OCI-LY7 (cell line): ENCODE data around the gene COL4A1. TPM values are rescaled to one million over a fixed set of nuclear protein-coding genes. Genes with fewer than 3 reads are reported as not detected.

Source experiments
- BruUV-seq: library from RNA; stranded (reverse); fragments of 400-500 nt; replicated peaks from 2 replicates; lab custom pipeline; 2021; lab: Mats Ljungman, UMichigan
- CTCF ChIA-PET: fragments of 300-600 bp; sonication (Branson Sonifier 250); formaldehyde crosslinking; loops from one replicate; lab custom pipeline; 2022; ENCODE audit warnings: antibody characterized with exemption; ENCODE audit not compliant: unreplicated experiment; lab: Charles Lee
- POLR2A ChIA-PET: fragments of 300-600 bp; sonication (Branson Sonifier 250); formaldehyde crosslinking; loops from one replicate; lab custom pipeline; 2022; ENCODE audit warnings: antibody characterized with exemption; lab: Charles Lee
- DNase-seq: peaks from one replicate; pipeline ENCODE4 v3.0.0-alpha.2; 2015; ENCODE audit warnings: low spot score
- H2AFZ ChIP-seq: fragments of 200-600 bp; sonication (generic), shearing (Covaris generic); 2 replicates; pipeline ENCODE4 v1.6.1; 2014; ENCODE audit warnings: mild to moderate bottlenecking, antibody characterized with exemption, low read length, moderate library complexity
- H3K27ac ChIP-seq: fragments of 200-600 bp; sonication (generic); 2 replicates; pipeline ENCODE4 v1.5.1; 2014; ENCODE audit warnings: mixed run types, low read depth, mild to moderate bottlenecking, moderate library complexity, low read length, inconsistent platforms; ENCODE audit not compliant: poor library complexity, severe bottlenecking
- H3K36me3 ChIP-seq: fragments of 200-600 bp; sonication (generic); 2 replicates; pipeline ENCODE4 v1.6.1; 2014; ENCODE audit warnings: mild to moderate bottlenecking, antibody characterized with exemption, low read length, moderate library complexity, mixed read lengths; ENCODE audit not compliant: insufficient read depth
- H3K4me1 ChIP-seq: fragments of 200-600 bp; sonication (generic); 2 replicates; pipeline ENCODE4 v1.5.1; 2014; ENCODE audit warnings: mild to moderate bottlenecking, low read length; ENCODE audit not compliant: insufficient read depth, poor library complexity, severe bottlenecking
- H3K4me2 ChIP-seq: fragments of 200-600 bp; sonication (generic); 2 replicates; pipeline ENCODE4 v1.6.1; 2014; ENCODE audit warnings: mild to moderate bottlenecking, low read length
- H3K4me3 ChIP-seq: fragments of 200-600 bp; sonication (generic); 2 replicates; pipeline ENCODE4 v1.5.1; 2014; ENCODE audit warnings: mild to moderate bottlenecking, low read depth, low read length; ENCODE audit not compliant: poor library complexity, severe bottlenecking
- H3K79me2 ChIP-seq: fragments of 200-600 bp; sonication (generic); 2 replicates; pipeline ENCODE4 v1.6.1; 2016; ENCODE audit warnings: low read depth, mild to moderate bottlenecking, low read length, moderate library complexity, mixed read lengths; ENCODE audit not compliant: insufficient read depth
- H3K9me2 ChIP-seq: fragments of 200-600 bp; sonication (generic); 2 replicates; pipeline ENCODE4 v1.6.1; 2016; ENCODE audit warnings: mild to moderate bottlenecking, low read length, mixed read lengths; ENCODE audit not compliant: insufficient read depth
- H3K9me3 ChIP-seq: fragments of 200-600 bp; sonication (generic); 2 replicates; pipeline ENCODE4 v1.6.1; 2014; ENCODE audit warnings: mild to moderate bottlenecking, mixed run types, low read length, mixed read lengths
- H4K20me1 ChIP-seq: fragments of 200-600 bp; sonication (generic); 2 replicates; pipeline ENCODE4 v1.6.1; 2014; ENCODE audit warnings: mild to moderate bottlenecking, antibody characterized with exemption, low read length, moderate library complexity, mixed read lengths; ENCODE audit not compliant: insufficient read depth
- EZH2phosphoT487 ChIP-seq: fragments of 200-600 bp; sonication (generic); IDR thresholded peaks from 2 replicates; pipeline ENCODE4 v1.6.1; 2018; ENCODE audit warnings: low read depth, borderline replicate concordance, mild to moderate bottlenecking, mixed run types, antibody characterized with exemption, low read length, moderate library complexity, mixed read lengths
- intact Hi-C: fragments of 100-400 bp; cut with micrococcal nuclease; formaldehyde crosslinking; loops from one replicate; pipeline ENCODE4 v1.10.0; 2022; ENCODE audit not compliant: unreplicated experiment
- total RNA-seq, 2 experiments: library from RNA; depleted of rRNA in 1 of 2; stranded (reverse); fragments of >200 nt in 1 of 2; shearing (Covaris generic) in 1 of 2; gene quantifications; 2 replicates each; pipeline ENCODE4 v1.2.3, GENCODE V29; 2014 to 2022
- TF ChIP-seq, protein P1 (sequence below): fragments of 200-600 bp; sonication (generic); conservative IDR thresholded peaks from 2 replicates; pipeline ENCODE4 v1.5.1; 2014; ENCODE audit warnings: mild to moderate bottlenecking, antibody characterized with exemption, low read length, moderate library complexity, mixed read lengths

Gene COL4A1
- total RNA-seq, 2 experiments from 2014 or later = 0.06 TPM; not detected in 1

DNA sequence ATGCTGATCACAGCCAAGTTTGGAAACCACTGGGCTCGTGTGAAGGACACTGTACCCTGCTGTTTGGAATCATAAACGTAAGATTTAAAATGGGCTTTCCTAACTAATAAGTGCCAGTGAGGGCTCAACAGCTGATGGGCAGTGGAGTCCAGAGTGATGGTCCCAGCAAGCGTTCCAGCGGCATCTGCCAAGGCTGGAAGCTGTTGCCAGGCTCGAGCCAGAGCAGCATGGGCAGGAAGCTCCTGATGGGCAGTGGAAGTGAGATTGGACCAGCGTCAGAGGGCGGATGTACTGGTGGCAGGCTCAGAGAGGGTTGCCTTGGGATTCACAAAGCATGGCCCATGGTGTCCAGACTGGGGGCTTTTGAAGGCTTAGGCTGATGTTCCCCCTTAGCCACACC is 30.3 kb upstream of the COL4A1 start:
- Histone ChIP-seq H3K4me3 (no peak overlapping the region), H4K20me1 (no peaks in the 10 kb centered on the region), H3K4me1 (peaks cover 12% of the 10 kb centered on the region), H3K4me2 (no peak overlapping the region), H3K9me2 (no peaks in the 10 kb centered on the region), H3K79me2 (no peaks in the 10 kb centered on the region), H3K36me3 (no peaks in the 10 kb centered on the region), H2AFZ (no peak overlapping the region), H3K27ac (no peak overlapping the region), H3K9me3 (no peaks in the 10 kb centered on the region)
- no TSS peak for BruUV-seq
- TF ChIP-seq, protein P1, sequence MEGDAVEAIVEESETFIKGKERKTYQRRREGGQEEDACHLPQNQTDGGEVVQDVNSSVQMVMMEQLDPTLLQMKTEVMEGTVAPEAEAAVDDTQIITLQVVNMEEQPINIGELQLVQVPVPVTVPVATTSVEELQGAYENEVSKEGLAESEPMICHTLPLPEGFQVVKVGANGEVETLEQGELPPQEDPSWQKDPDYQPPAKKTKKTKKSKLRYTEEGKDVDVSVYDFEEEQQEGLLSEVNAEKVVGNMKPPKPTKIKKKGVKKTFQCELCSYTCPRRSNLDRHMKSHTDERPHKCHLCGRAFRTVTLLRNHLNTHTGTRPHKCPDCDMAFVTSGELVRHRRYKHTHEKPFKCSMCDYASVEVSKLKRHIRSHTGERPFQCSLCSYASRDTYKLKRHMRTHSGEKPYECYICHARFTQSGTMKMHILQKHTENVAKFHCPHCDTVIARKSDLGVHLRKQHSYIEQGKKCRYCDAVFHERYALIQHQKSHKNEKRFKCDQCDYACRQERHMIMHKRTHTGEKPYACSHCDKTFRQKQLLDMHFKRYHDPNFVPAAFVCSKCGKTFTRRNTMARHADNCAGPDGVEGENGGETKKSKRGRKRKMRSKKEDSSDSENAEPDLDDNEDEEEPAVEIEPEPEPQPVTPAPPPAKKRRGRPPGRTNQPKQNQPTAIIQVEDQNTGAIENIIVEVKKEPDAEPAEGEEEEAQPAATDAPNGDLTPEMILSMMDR = no peak
- no peak for TF ChIP-seq EZH2phosphoT487
- ChIA-PET POLR2A (interaction anchor here (0.6 kb wide), 1 partner anchor 33 kb away, joined by 6 read pairs; no protein-coding TSS in a partner anchor), CTCF (no interaction called here)
- intact Hi-C loops = no loop called here
- DNase-seq = no peak

DNA sequence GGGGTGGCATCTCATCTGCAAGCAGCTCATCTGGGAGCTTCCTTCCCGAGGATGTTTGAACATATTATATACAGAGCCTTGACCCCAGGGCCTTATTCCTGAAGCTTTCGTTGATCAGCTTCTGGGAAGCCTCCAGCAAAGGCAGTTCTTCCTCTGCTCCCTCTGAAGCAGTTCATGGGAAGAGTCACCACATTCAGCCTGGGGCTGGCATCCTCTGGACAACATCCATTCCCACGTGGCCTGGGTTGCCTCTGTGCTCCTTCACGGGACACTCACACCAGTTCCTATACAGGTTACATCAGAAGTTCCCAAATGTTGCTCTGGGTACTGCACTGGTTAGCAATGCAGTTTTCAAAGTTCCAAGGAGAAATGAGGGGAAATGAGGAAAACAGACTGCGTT is 29.7 kb upstream of the COL4A1 start:
- intact Hi-C loops = no loop called here
- Histone ChIP-seq H3K27ac (no peak overlapping the region), H3K4me1 (peaks cover 10% of the 10 kb centered on the region), H2AFZ (no peak overlapping the region), H3K36me3 (no peaks in the 10 kb centered on the region), H3K9me3 (no peaks in the 10 kb centered on the region), H3K4me2 (no peak overlapping the region), H4K20me1 (no peaks in the 10 kb centered on the region), H3K9me2 (no peaks in the 10 kb centered on the region), H3K79me2 (no peaks in the 10 kb centered on the region), H3K4me3 (no peak overlapping the region)
- no peak for DNase-seq
- ChIA-PET POLR2A (interaction anchor here (0.6 kb wide), 1 partner anchor 33 kb away, joined by 6 read pairs; no protein-coding TSS in a partner anchor), CTCF (no interaction called here)
- TF ChIP-seq EZH2phosphoT487 = no peak
- TF ChIP-seq, protein P1 = no peak
- no TSS peak for BruUV-seq

DNA sequence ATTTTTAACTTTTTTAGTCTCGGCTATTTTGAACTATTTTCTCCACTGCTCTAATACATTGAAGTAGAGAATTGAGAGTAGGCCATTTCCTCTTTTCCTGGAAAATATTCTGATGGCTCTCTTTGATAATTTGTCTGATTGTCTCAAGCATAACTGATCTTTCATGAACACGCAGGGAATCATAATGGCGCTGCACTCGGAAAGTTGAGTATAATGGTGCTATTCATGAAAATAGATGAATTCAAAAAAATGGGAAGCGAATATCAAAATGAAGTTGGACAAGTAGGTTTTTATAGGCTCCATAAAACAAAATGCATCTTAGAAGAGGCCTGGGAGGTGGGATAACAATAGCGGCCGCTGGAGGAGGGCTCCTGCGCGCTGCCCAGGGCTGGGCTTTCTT is 29.2 kb upstream of the COL4A1 start:
- no TSS peak for BruUV-seq
- Histone ChIP-seq H3K79me2 (no peaks in the 10 kb centered on the region), H3K27ac (no peak overlapping the region)

More for the DNA sequence above, 29.2 kb upstream of the COL4A1 start:
- no peaks in the 10 kb centered on the region for H3K9me2 ChIP-seq
- ChIA-PET POLR2A (no interaction called here), CTCF (no interaction called here)
- no peak for DNase-seq
- no peak overlapping the region for H2AFZ ChIP-seq
- intact Hi-C loops = no loop called here
- no peaks in the 10 kb centered on the region for H4K20me1 ChIP-seq
- H3K4me2 ChIP-seq = no peak overlapping the region
- TF ChIP-seq, protein P1 = no peak
- no peak for TF ChIP-seq EZH2phosphoT487
- H3K9me3 ChIP-seq = no peaks in the 10 kb centered on the region
- peaks cover 4% of the 10 kb centered on the region for H3K4me1 ChIP-seq
- H3K36me3 ChIP-seq = no peaks in the 10 kb centered on the region
- no peak overlapping the region for H3K4me3 ChIP-seq
